Neural crest cell (in vitro differentiated cells): ENCODE measurements around the gene PRLR. TPM values are rescaled to one million over a fixed set of nuclear protein-coding genes. Genes with fewer than 3 reads are reported as not detected.

Experiments used
- DNase-seq: peaks from one replicate; pipeline ENCODE4 v3.0.0; 2021; ENCODE audit warnings: low read depth, mixed read lengths, low spot score
- H3K27ac Mint-ChIP-seq: one replicate; pipeline ENCODE4 v1.8.0; 2021; ENCODE audit warnings: mild to moderate bottlenecking, mixed read lengths; ENCODE audit not compliant: unreplicated experiment
- H3K27me3 Mint-ChIP-seq: 2 replicates; pipeline ENCODE4 v1.8.0; 2021; ENCODE audit warnings: low read depth, mild to moderate bottlenecking, mixed read lengths
- H3K36me3 Mint-ChIP-seq: 2 replicates; pipeline ENCODE4 v1.8.0; 2021; ENCODE audit warnings: low read depth, mild to moderate bottlenecking, mixed read lengths
- H3K4me1 Mint-ChIP-seq: 2 replicates; pipeline ENCODE4 v1.8.0; 2021; ENCODE audit warnings: mixed read lengths
- H3K4me3 Mint-ChIP-seq: one replicate; pipeline ENCODE4 v1.8.0; 2021; ENCODE audit warnings: mild to moderate bottlenecking, mixed read lengths
- H3K9me3 Mint-ChIP-seq: 2 replicates; pipeline ENCODE4 v1.8.0; 2021; ENCODE audit warnings: mixed read lengths
- CTCF ChIP-seq: fragments of 200-600 bp; sonication (generic); conservative IDR thresholded peaks from 2 replicates; pipeline ENCODE4 v1.5.0; 2021; ENCODE audit warnings: antibody characterized with exemption, mild to moderate bottlenecking
- total RNA-seq: library from RNA; stranded (reverse); gene quantifications from 2 replicates; pipeline ENCODE4 v1.2.1, GENCODE V29; 2021

The PRLR gene
- total RNA-seq, 1 donor from 2014 or later: 0.58 TPM

- H3K4me3 Mint-ChIP-seq: no peak overlapping the region
Measured at GRCh38 chr5:35212122-35212982, 17.9 kb downstream of the PRLR start.

GRCh38 chr5:35209862-35210261 is 20.4 kb downstream of the PRLR start:
- Mint-ChIP-seq H3K4me3 (no peak overlapping the region), H3K27me3 (peaks cover 6% of the 10 kb centered on the region), H3K27ac (no peak overlapping the region), H3K36me3 (no peaks in the 10 kb centered on the region), H3K4me1 (no peaks in the 10 kb centered on the region), H3K9me3 (peaks cover 2% of the 10 kb centered on the region)
- no peak for TF ChIP-seq CTCF
- no peak for DNase-seq

More at GRCh38 chr5:35212122-35212982, 17.9 kb downstream of the PRLR start:
- no peaks in the 10 kb centered on the region for H3K36me3 Mint-ChIP-seq
- DNase-seq: no peak
- peaks cover 2% of the 10 kb centered on the region for H3K9me3 Mint-ChIP-seq
- H3K4me1 Mint-ChIP-seq: no peaks in the 10 kb centered on the region
- H3K27ac Mint-ChIP-seq: no peak overlapping the region
- H3K27me3 Mint-ChIP-seq: peaks cover 4% of the 10 kb centered on the region
- no peak for TF ChIP-seq CTCF

GRCh38 chr5:35205606-35206005 is 24.7 kb downstream of the PRLR start:
- Mint-ChIP-seq H3K9me3 (peaks cover 2% of the 10 kb centered on the region), H3K4me1 (no peaks in the 10 kb centered on the region), H3K4me3 (no peak overlapping the region), H3K27ac (no peak overlapping the region), H3K27me3 (peaks cover 6% of the 10 kb centered on the region), H3K36me3 (no peaks in the 10 kb centered on the region)
- no peak for DNase-seq
- no peak for TF ChIP-seq CTCF

- H3K4me1 Mint-ChIP-seq: no peaks in the 10 kb centered on the region
- no peaks in the 10 kb centered on the region for H3K36me3 Mint-ChIP-seq
- peaks cover 6% of the 10 kb centered on the region for H3K27me3 Mint-ChIP-seq
- H3K9me3 Mint-ChIP-seq: peaks cover 2% of the 10 kb centered on the region
- DNase-seq: no peak
- no peak overlapping the region for H3K4me3 Mint-ChIP-seq
- no peak for TF ChIP-seq CTCF
- no peak overlapping the region for H3K27ac Mint-ChIP-seq
Measured at GRCh38 chr5:35205186-35205585, 25.1 kb downstream of the PRLR start.

- H3K27ac Mint-ChIP-seq: no peak overlapping the region
- H3K9me3 Mint-ChIP-seq: peaks cover 2% of the 10 kb centered on the region
- H3K27me3 Mint-ChIP-seq: peaks cover 3% of the 10 kb centered on the region
- no peaks in the 10 kb centered on the region for H3K4me1 Mint-ChIP-seq
- H3K4me3 Mint-ChIP-seq: no peak overlapping the region
- no peaks in the 10 kb centered on the region for H3K36me3 Mint-ChIP-seq
- TF ChIP-seq CTCF: no peak
- no peak for DNase-seq
Measured at GRCh38 chr5:35203403-35203802, 26.9 kb downstream of the PRLR start.
